GM23338 (cell line): ENCODE results near the gene GUCY2C. TPM values are rescaled to one million over a fixed set of nuclear protein-coding genes. Genes with fewer than 3 reads are reported as not detected.

Experiments
- ATAC-seq: fragments of 200-7000 bp; cut with Tn5 transposase; 3 replicates; pipeline ENCODE4 v1.9.1; 2020
- DNase-seq: peaks from one replicate; pipeline ENCODE4 v3.0.0-alpha.2; 2015; ENCODE audit warnings: low spot score
- H2AFZ ChIP-seq: fragments of 200-600 bp; sonication (generic); 2 replicates; pipeline ENCODE4 v1.8.0; 2016; ENCODE audit warnings: antibody characterized with exemption, mild to moderate bottlenecking, moderate library complexity
- H3F3A ChIP-seq: fragments of 200-600 bp; sonication (generic); replicated peaks from 2 replicates; pipeline ENCODE4 v1.8.0; 2017; ENCODE audit warnings: antibody characterized with exemption, mixed run types, low read depth
- H3K27ac ChIP-seq: fragments of 200-600 bp; sonication (generic); 2 replicates; pipeline ENCODE4 v1.6.1; 2016; ENCODE audit warnings: low read depth
- H3K27me3 ChIP-seq: fragments of 200-600 bp; sonication (generic); 2 replicates; pipeline ENCODE4 v1.8.0; 2016; ENCODE audit warnings: mild to moderate bottlenecking, mixed run types, moderate library complexity; ENCODE audit not compliant: insufficient read depth
- H3K36me3 ChIP-seq: fragments of 200-600 bp; sonication (generic); 2 replicates; pipeline ENCODE4 v1.8.0; 2016; ENCODE audit warnings: mild to moderate bottlenecking; ENCODE audit not compliant: insufficient read depth
- H3K4me1 ChIP-seq: fragments of 200-600 bp; sonication (generic); 2 replicates; pipeline ENCODE4 v1.8.0; 2016; ENCODE audit warnings: mild to moderate bottlenecking, moderate library complexity; ENCODE audit not compliant: insufficient read depth
- H3K4me2 ChIP-seq: fragments of 200-600 bp; sonication (generic); 2 replicates; pipeline ENCODE4 v1.7.1; 2017; ENCODE audit warnings: mixed run types
- H3K4me3 ChIP-seq: fragments of 200-600 bp; sonication (generic); 2 replicates; pipeline ENCODE4 v1.6.1; 2016; ENCODE audit warnings: mixed run types
- H3K79me2 ChIP-seq: fragments of 200-600 bp; sonication (generic); replicated peaks from 2 replicates; pipeline ENCODE4 v1.8.0; 2017; ENCODE audit warnings: mild to moderate bottlenecking; ENCODE audit not compliant: insufficient read depth
- H3K9me2 ChIP-seq: fragments of 200-600 bp; sonication (generic); 2 replicates; pipeline ENCODE4 v1.8.0; 2017; ENCODE audit not compliant: insufficient read depth
- H4K20me1 ChIP-seq: fragments of 200-600 bp; sonication (generic); replicated peaks from 2 replicates; pipeline ENCODE4 v1.8.0; 2017; ENCODE audit warnings: mild to moderate bottlenecking; ENCODE audit not compliant: insufficient read depth
- H3K27ac Mint-ChIP-seq: 2 replicates; pipeline ENCODE4 v1.8.0; 2020; ENCODE audit warnings: inconsistent platforms, mild to moderate bottlenecking, moderate library complexity, mixed read lengths
- H3K27me3 Mint-ChIP-seq: 3 replicates; pipeline ENCODE4 v1.8.0; 2022; ENCODE audit warnings: low read depth, mild to moderate bottlenecking, moderate library complexity, mixed read lengths, inconsistent platforms; ENCODE audit not compliant: insufficient read depth, poor library complexity
- H3K36me3 Mint-ChIP-seq: 3 replicates; pipeline ENCODE4 v1.8.0; 2021; ENCODE audit warnings: low read depth, mild to moderate bottlenecking, inconsistent platforms, moderate library complexity, mixed read lengths
- H3K4me1 Mint-ChIP-seq: 3 replicates; pipeline ENCODE4 v1.8.0; 2020; ENCODE audit warnings: mild to moderate bottlenecking, inconsistent platforms, mixed read lengths
- H3K4me3 Mint-ChIP-seq: 3 replicates; pipeline ENCODE4 v1.8.0; 2021; ENCODE audit warnings: moderate library complexity, mild to moderate bottlenecking, inconsistent platforms, mixed read lengths
- H3K9me3 Mint-ChIP-seq: 3 replicates; pipeline ENCODE4 v1.8.0; 2020; ENCODE audit warnings: moderate library complexity, mild to moderate bottlenecking, inconsistent platforms, mixed read lengths
- CREB1 ChIP-seq: fragments of 250-450 bp; sonication (Bioruptor Pico); IDR thresholded peaks from 2 replicates; pipeline ENCODE4 v1.5.0; 2020; ENCODE audit warnings: low read depth, mild to moderate bottlenecking, moderate library complexity
- JUNB ChIP-seq: IDR thresholded peaks from one replicate; pipeline ENCODE4 v1.6.1; 2016; ENCODE audit warnings: antibody characterized with exemption; ENCODE audit not compliant: unreplicated experiment
- NANOG ChIP-seq: IDR thresholded peaks from 2 replicates; pipeline ENCODE4 v1.6.1; 2016; ENCODE audit warnings: antibody characterized with exemption, borderline replicate concordance
- POLR2AphosphoS5 ChIP-seq: IDR thresholded peaks from 2 replicates; pipeline ENCODE4 v1.6.1; 2016; ENCODE audit warnings: antibody characterized with exemption, low read depth
- ZNF114 ChIP-seq: fragments of 250-450 bp; sonication (Bioruptor Pico); IDR thresholded peaks from 2 replicates; pipeline ENCODE4 v1.5.0; 2020; ENCODE audit warnings: mild to moderate bottlenecking, moderate library complexity
- ZNF331 ChIP-seq: fragments of 250-450 bp; sonication (Bioruptor Pico); IDR thresholded peaks from 2 replicates; pipeline ENCODE4 v1.5.0; 2020; ENCODE audit warnings: low read depth, mild to moderate bottlenecking, moderate library complexity
- polyA plus RNA-seq: library from polyadenylated mRNA; unstranded; fragments of >200 nt; fragmentation: Nextera tagmentation; extraction: Ambion mirVana; gene quantifications from 2 replicates; pipeline ENCODE4 v1.2.1, GENCODE V29; 2016
- total RNA-seq: library from RNA; depleted of rRNA; stranded (reverse); fragments of >200 nt; shearing (Covaris generic); gene quantifications from 2 replicates; pipeline ENCODE4 v1.2.3, GENCODE V29; 2014
- TF ChIP-seq, protein P1 (sequence below): fragments of 250-450 bp; sonication (Bioruptor Pico); IDR thresholded peaks from 2 replicates; pipeline ENCODE4 v1.5.0; 2020; ENCODE audit warnings: mild to moderate bottlenecking, moderate library complexity
- TF ChIP-seq, protein P2 (sequence below), 2 experiments: fragments of 200-600 bp in 1 of 2; sonication (generic) in 1 of 2; conservative IDR thresholded peaks; 2 replicates each; pipeline versions ENCODE4 v1.5.1 to v1.6.1; 2016 to 2017; ENCODE audit warnings: antibody characterized with exemption in 2 of 2, low read depth in 2 of 2, mild to moderate bottlenecking in 2 of 2, moderate library complexity in 1 of 2

GUCY2C gene
- total and polyA plus RNA-seq, 2 experiments from 2014 or later: 2.1 to 3.1 TPM

DNA sequence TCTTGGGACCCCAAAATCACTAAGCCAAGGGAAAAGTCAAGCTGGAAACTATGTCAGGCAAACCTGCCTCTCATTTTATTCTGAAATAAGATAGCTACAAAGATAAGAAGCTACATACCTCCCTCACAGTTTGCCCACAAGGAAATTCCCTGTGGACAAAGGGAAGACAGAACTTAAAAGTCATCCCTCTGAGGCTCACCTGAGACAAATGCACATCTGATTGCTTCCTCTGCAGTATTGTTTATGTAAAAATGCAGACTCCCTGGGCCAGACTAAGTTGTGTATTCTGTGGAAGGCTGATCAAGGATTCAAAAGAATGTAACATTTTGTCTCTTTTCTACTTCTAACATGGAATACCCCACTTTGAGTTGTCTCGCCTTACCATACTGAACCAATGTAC, 126.2 kb downstream of the GUCY2C start (continued):
- TF ChIP-seq, protein P1, sequence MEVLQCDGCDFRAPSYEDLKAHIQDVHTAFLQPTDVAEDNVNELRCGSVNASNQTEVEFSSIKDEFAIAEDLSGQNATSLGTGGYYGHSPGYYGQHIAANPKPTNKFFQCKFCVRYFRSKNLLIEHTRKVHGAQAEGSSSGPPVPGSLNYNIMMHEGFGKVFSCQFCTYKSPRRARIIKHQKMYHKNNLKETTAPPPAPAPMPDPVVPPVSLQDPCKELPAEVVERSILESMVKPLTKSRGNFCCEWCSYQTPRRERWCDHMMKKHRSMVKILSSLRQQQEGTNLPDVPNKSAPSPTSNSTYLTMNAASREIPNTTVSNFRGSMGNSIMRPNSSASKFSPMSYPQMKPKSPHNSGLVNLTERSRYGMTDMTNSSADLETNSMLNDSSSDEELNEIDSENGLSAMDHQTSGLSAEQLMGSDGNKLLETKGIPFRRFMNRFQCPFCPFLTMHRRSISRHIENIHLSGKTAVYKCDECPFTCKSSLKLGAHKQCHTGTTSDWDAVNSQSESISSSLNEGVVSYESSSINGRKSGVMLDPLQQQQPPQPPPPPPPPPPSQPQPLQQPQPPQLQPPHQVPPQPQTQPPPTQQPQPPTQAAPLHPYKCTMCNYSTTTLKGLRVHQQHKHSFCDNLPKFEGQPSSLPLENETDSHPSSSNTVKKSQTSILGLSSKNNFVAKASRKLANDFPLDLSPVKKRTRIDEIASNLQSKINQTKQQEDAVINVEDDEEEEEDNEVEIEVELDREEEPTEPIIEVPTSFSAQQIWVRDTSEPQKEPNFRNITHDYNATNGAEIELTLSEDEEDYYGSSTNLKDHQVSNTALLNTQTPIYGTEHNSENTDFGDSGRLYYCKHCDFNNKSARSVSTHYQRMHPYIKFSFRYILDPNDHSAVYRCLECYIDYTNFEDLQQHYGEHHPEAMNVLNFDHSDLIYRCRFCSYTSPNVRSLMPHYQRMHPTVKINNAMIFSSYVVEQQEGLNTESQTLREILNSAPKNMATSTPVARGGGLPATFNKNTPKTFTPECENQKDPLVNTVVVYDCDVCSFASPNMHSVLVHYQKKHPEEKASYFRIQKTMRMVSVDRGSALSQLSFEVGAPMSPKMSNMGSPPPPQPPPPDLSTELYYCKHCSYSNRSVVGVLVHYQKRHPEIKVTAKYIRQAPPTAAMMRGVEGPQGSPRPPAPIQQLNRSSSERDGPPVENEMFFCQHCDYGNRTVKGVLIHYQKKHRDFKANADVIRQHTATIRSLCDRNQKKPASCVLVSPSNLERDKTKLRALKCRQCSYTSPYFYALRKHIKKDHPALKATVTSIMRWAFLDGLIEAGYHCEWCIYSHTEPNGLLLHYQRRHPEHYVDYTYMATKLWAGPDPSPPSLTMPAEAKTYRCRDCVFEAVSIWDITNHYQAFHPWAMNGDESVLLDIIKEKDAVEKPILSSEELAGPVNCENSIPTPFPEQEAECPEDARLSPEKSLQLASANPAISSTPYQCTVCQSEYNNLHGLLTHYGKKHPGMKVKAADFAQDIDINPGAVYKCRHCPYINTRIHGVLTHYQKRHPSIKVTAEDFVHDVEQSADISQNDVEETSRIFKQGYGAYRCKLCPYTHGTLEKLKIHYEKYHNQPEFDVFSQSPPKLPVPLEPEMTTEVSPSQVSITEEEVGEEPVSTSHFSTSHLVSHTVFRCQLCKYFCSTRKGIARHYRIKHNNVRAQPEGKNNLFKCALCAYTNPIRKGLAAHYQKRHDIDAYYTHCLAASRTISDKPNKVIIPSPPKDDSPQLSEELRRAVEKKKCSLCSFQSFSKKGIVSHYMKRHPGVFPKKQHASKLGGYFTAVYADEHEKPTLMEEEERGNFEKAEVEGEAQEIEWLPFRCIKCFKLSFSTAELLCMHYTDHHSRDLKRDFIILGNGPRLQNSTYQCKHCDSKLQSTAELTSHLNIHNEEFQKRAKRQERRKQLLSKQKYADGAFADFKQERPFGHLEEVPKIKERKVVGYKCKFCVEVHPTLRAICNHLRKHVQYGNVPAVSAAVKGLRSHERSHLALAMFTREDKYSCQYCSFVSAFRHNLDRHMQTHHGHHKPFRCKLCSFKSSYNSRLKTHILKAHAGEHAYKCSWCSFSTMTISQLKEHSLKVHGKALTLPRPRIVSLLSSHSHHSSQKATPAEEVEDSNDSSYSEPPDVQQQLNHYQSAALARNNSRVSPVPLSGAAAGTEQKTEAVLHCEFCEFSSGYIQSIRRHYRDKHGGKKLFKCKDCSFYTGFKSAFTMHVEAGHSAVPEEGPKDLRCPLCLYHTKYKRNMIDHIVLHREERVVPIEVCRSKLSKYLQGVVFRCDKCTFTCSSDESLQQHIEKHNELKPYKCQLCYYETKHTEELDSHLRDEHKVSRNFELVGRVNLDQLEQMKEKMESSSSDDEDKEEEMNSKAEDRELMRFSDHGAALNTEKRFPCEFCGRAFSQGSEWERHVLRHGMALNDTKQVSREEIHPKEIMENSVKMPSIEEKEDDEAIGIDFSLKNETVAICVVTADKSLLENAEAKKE: no peak
- TF ChIP-seq ZNF114 (CRISPR knock-in tag) (no peak), JUNB (no peak), NANOG (no peak)
- TF ChIP-seq, protein P2, sequence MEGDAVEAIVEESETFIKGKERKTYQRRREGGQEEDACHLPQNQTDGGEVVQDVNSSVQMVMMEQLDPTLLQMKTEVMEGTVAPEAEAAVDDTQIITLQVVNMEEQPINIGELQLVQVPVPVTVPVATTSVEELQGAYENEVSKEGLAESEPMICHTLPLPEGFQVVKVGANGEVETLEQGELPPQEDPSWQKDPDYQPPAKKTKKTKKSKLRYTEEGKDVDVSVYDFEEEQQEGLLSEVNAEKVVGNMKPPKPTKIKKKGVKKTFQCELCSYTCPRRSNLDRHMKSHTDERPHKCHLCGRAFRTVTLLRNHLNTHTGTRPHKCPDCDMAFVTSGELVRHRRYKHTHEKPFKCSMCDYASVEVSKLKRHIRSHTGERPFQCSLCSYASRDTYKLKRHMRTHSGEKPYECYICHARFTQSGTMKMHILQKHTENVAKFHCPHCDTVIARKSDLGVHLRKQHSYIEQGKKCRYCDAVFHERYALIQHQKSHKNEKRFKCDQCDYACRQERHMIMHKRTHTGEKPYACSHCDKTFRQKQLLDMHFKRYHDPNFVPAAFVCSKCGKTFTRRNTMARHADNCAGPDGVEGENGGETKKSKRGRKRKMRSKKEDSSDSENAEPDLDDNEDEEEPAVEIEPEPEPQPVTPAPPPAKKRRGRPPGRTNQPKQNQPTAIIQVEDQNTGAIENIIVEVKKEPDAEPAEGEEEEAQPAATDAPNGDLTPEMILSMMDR (conservative IDR thresholded peaks at IDR 0.05; ENCODE audit: low read depth in 2 of 2): no peak

DNA sequence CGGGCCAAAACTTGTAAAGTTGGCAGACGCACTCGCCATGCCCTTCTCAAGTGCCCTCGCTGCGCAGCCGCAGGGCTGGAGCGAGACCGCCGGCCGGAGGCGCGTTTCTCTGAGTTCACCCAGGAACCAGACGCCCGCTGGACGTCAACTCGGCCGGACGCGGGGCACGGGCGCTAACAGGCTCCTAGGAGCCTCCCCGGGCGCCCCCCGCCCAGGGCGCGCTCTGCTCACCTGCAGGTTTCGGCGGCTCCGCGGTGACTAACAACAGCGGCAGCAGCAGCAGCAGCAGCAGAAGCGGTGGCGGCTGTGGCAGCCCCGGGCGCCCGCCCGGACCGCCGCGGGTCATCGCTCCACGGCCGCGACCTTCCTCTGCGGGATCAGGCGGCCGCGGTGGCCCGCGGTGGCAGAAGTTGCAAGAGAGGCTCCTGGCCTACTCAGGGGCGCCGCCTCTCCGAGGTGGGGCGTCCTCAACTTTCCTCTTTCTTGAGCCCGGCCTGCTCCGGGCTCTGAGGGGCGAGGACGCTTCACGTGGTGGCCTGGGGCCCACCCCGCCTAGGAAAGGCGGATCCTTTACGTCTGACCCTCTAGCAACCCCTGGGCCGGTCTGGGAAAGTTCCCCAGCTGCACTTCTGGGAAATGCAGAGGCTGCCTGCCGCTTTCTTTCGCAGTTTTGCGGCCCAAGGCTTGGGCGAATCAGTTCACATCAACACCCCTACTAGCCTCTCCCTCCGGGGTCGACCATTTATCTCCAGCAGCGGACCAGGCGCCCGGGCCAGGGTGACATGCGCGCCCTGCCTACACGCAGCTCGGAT, 128.8 kb downstream of the GUCY2C start, which contains the start of gene PLBD1:
TSS of gene PLBD1 (minus strand) at position 533 of the 812 bp plus-strand sequence. CDS start at position 346, 187 bp downstream.
- Histone ChIP-seq H3K27ac (0 out of 2 replicates have a peak within 1 kb of the TSS, but pooled peaks have one; percentile 67), H3K4me1 (peaks cover 16% of the 10 kb centered on the region), H3F3A (no peaks in the 10 kb centered on the region; the same call in 1 of the 2 replicates), H3K4me2 (peak within 1 kb of the TSS; percentile 84), H3K9me2 (no peaks in the 10 kb centered on the region), H3K36me3 (no peaks in the 10 kb centered on the region), H4K20me1 (no peaks in the 10 kb centered on the region; the same call in 1 of the 2 replicates), H3K79me2 (no peaks in the 10 kb centered on the region), H3K27me3 (peaks cover 10% of the 10 kb centered on the region; the same call in 1 of the 2 replicates), H2AFZ (peak within 1 kb of the TSS; percentile 99), H3K4me3 (peak within 1 kb of the TSS; percentile 60)
- no peak within 1 kb of the TSS for H3K27ac Mint-ChIP-seq
- ATAC-seq: peak; percentile 91
- TF ChIP-seq POLR2AphosphoS5: peak; percentile 38; the same call in 1 of the 2 replicates
- TF ChIP-seq CREB1: no peak
- no peak for TF ChIP-seq ZNF331 (CRISPR knock-in tag)
- no peak for TF ChIP-seq ZNF114 (CRISPR knock-in tag)
- TF ChIP-seq, protein P2 (conservative IDR thresholded peaks at IDR 0.05; ENCODE audit: low read depth in 2 of 2): no peak
- H3K27me3 Mint-ChIP-seq: peaks cover 10% of the 10 kb centered on the region
- H3K9me3 Mint-ChIP-seq: no peaks in the 10 kb centered on the region; the same call in 2 of the 3 replicates
- peaks cover 19% of the 10 kb centered on the region for H3K4me1 Mint-ChIP-seq
- peak; percentile 88 for DNase-seq
- peak within 1 kb of the TSS; percentile 73 for H3K4me3 Mint-ChIP-seq
- no peaks in the 10 kb centered on the region for H3K36me3 Mint-ChIP-seq
